ENCODE data around the gene SMARCD1.

The SMARCD1 gene

DNA sequence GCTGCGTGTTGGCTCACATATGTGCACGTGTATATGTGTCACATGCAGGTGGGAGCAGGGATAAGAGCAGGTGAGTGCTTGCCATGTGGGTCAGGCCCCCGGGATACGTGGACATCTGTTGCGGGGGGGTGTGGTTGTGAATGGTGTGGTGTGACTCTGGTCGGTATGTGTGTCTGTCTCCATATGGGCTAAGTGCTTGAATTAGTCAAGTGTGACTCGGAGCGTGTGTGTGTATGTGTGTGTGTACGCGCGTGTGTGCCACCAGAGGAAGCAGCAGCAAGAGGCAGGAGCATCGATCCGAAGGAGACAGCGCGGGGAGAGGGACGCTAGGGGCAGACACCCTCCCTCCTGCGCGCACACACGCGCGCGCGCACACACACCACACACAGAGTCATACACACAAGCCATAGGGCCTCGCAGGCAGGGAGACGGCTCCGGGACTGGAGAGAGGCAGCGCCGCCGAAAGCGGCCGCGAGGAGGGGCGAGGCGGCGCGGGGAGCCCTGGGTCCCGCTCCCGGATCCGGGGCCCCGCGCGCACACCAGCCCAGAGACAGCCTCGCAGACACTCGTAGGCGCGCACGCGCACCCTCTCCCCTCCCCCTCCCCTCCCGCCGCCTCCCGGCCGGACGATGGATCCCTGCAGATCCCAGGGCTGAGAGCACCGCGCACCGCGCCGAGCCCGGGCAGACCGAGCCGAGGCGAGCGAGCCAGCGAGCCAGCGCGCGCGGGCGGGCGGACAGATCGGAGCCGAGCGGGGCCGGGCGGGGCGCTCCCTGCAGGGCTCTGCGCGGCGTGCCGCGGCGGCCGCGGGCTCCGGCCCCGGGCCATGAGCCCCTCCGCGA, 27.9 kb upstream of the SMARCD1 start, which contains the start of gene ASIC1:
ASIC1 (plus strand) TSS at position 597 of the 842 bp plus-strand sequence. CDS start 1,171 bp downstream, outside the sequence.
- DNase-seq = peak; percentile 62 to 69

GRCh38 chr12:50057896-50058670, 27.1 kb upstream of the SMARCD1 start:
- no peak for DNase-seq

- DNase-seq = no peak
Measured at GRCh38 chr12:50058743-50059312, 26.3 kb upstream of the SMARCD1 start.

DNA sequence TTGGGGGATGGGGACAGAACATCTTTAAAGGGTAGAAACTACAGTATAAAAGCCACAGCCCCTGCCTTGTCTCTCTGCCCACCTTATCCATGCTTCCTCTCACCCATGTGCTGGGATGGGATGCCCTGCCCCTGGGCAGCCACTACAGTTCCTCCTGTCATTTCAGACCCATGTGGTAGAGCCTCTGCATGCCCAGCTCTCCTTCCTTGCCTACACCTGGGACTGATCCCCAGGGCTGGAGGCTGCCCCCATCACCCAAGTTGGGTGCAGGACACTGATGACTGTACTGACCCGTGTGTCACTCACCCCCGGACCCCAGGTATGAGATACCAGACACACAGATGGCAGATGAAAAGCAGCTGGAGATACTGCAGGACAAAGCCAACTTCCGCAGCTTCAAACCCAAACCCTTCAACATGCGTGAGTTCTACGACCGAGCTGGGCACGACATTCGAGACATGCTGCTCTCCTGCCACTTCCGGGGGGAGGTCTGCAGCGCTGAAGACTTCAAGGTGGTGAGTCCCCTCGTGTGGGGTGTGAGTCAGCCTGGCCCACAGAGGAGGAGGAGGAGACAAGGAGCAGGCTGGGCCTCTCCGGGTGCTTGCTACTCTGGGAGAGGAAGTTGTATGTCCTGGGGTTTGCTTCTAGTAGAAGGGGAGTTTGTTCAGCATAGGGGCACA, 25.6 kb upstream of the SMARCD1 start:
- no peak for DNase-seq

GRCh38 chr12:50060120-50060468, 25.0 kb upstream of the SMARCD1 start:
- no peak for DNase-seq

GRCh38 chr12:50061171-50061570, 24.0 kb upstream of the SMARCD1 start:
- DNase-seq = no peak

- no peak for DNase-seq
Measured at GRCh38 chr12:50061946-50062686, 23.0 kb upstream of the SMARCD1 start.

DNA sequence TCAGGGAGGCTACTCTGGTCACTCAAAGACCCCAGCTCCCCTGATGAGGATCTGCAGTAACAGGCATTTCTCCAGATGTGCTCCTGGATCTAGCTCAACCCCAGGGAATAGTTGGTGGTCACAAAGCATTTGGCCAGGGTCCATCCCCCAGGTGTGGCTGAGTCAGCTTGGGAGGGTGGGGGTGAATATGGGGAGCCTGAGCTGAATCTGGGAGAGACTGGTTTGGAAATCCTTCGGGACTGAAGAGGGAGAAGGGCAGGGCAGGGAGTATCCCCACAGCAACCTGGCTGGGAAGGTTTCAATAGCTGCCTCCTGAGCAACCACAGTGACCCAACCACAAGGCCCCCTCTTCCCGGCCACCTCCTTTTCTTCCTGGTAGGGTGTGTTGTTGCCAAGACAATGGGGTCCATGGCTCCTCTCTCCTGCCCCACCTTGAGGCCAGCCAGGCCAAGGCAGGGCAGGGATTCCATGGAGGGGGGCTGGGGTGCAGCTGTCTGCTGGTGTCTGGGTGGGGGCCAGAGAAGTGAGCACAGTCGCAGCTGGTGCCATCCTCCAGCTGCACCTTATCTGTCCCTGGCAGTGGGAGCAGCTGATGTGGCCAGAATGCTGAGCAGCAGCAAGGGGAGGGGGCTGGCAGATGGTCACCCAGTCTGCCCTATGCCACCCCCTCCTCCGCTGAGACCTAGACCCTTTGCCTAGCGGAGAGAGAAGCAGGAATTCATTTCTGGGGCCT, 22.2 kb upstream of the SMARCD1 start:
- no peak for DNase-seq

GRCh38 chr12:50065726-50066310, 19.3 kb upstream of the SMARCD1 start:
- no peak for DNase-seq

DNA sequence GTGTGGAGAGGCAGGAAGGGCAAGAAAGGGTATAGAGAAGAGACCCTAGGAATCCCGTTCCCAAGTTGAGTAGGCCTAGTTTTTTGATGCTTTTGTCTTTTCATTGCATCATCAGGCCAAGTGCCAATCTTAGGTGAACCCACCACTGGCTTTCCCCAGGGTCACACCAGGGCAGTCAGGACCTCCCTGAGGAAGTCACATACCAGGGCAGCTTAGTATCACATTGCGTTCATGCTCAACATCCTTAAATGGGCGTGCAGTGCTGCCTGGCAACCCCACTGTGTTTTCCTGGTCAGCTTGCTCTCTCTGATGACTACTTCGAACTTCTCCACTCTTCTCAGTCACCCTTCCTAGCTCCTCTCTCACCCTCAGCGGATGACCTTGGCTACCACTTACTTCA, 18.7 kb upstream of the SMARCD1 start:
- DNase-seq = no peak

- DNase-seq = no peak
Measured at GRCh38 chr12:50069069-50069468, 16.1 kb upstream of the SMARCD1 start.

- DNase-seq = no peak
Measured at GRCh38 chr12:50069539-50069938, 15.6 kb upstream of the SMARCD1 start.

DNA sequence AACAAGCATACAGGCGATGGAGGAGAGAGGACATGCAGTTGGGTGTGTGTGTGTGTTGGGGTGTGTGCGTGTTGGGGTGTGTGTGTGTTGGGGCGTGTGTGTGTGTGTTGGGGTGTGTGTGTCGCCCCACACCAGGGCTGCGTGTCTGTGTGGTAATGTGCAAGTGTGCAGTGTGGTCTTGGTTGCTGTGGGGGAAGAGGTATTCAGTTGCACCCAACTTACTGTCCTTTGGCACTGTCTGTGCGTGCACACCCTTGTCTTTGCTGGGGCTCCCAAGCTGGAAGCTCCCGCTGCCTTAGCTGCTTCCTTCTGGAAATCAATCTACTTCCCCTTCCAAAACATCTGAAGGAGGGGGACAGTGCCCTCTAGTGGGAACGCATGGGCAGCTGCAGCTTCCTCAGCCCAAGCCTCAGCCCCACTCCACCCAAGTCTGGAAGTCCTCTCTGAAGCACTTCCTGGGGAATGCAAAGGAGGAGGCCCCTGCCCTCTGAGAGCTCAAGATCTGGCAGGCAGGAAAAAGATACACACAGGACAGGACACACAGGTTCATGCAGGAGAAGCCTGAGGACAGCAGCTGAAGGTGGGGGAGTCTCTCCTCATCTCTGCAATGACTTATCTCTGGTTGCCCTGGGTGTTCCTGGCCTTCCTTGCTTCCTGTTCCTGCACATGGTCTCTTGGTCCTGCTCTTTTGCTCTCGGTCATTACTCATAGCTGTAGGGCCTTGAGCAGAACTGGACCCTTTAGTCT, 14.7 kb upstream of the SMARCD1 start:
- DNase-seq = peak; percentile 56 to 65

DNA sequence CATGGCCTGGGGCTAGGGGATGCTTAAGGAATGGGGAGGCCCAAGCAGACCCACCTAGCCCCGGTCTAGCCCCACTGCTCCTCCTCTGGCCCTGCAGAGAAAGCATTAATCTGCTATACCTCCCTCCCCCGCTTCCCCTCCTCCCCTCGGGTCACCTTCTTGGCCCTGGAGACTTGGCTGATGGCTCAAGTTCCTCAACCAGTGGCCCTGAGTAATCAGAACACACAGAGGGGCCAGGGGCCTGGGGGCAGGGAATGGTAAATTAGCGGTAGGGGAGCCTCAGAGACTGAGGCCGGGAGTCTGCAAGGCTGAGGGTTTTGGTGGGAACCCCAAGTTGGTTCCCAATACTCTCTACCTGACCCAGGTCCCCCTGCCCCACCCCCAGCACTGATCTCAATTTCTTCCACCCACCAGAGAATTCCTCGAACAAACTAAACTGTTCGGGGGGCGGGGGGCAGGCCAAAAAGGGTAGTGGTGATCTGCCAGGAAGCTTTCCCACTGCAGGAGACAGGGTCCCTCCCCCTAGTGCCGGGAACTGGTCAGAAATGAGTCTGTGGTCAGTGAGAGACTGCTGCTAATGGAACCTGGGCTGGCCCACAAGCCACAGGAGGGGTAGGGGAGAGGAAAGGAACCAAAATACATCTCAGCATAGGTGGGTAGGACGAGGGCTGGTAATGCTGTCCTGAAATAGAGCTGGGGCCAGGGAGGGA, 12.8 kb upstream of the SMARCD1 start:
- no peak for DNase-seq

GRCh38 chr12:50073206-50073605, 11.9 kb upstream of the SMARCD1 start:
- no peak for DNase-seq

DNA sequence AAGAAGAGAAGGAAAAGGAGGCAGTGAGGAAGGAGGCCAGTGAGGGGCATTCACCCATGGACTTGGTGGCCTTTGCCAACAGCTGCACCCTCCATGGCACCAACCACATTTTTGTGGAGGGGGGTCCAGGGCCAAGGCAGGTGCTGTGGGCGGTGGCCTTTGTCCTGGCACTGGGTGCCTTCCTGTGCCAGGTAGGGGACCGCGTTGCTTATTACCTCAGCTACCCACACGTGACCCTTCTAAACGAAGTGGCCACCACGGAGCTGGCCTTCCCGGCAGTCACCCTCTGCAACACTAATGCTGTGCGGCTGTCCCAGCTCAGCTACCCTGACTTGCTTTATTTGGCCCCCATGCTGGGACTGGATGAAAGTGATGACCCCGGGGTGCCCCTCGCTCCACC, 11.4 kb upstream of the SMARCD1 start:
- DNase-seq = no peak

DNA sequence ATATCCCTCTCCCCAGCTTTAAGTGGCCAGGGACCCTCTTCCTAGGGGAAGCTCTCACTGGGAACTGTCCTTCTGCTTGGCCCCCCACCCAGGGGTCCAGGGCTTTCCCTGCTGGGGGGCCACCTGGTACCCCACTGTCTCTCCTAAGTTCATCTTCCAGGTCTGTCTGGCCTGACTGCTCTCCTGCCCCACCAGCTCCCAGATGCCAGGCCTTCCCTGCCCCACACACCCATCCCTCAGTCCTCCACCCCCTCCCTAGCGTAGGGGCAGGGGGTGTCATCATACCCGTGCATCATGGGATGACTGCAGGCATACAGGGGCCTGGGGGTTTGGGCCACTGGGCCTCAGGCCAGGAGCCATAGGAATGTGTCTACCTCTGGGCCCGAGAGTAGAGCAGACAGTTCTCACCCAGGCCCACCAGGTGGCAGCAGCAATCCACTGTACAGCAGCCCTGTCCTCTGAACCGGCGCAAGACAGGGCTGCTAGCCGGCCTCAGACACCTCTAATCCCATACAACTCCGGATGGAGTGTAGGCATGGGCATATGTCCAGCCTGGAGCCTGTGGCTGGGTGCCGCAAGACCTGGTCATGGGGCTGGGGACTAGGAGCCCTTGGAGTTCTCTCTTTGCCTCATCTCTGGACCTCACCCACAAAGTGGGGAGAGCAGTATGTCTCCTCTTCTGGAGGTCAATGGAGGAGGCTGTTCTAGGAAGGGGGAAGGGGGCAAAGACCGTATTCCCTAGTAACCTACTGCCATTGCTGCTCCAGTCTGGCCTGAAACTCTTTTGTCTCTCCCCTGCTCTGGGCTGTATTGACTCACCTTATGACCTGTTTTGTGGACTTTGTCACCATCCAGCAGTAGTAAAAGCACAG, 10.0 kb upstream of the SMARCD1 start:
- DNase-seq = peak; percentile 62 to 65

DNA sequence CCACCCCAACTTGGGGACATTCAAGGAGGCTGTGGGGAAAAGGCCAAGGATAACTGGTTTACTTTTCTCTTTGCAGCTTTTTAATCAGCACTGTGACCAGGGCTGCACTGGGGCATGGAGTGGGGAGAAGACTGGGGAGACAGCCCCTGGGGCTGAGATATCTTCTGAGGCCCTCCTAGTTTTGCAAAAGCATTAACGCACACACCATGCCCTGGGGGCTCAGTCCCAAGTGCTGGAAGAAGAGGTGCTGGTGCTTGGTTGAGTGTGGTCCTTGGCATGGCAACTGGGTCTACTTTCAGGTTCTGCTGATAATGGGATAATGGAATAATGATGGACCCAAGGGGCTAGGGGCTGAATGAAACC, 9.4 kb upstream of the SMARCD1 start:
- DNase-seq = no peak

DNA sequence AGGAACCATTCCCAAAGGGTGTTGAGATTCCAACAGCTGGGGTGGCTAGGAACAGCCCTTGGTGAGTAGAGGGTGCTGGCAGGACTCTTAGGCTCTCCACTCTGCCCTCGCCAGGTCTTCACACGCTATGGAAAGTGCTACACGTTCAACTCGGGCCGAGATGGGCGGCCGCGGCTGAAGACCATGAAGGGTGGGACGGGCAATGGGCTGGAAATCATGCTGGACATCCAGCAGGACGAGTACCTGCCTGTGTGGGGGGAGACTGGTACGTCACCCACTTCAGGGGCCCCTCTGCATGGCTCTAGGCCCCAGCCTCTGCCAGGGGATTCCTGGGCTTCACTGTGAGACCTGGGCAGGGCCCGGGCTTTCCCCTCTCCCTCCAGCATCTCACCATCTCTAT, 8.0 kb upstream of the SMARCD1 start:
- no peak for DNase-seq
